Epidermal melanocyte (primary cell): ENCODE results near the gene SMARCA2.
A peak's percentile ranks its signal among the peaks of the same experiment; 100 is the strongest.

ENCODE experiments used
- DNase-seq: peaks from one replicate; pipeline ENCODE4 v3.0.0; 2011; ENCODE audit warnings: low spot score; ENCODE audit not compliant: insufficient read length

SMARCA2 gene

DNA sequence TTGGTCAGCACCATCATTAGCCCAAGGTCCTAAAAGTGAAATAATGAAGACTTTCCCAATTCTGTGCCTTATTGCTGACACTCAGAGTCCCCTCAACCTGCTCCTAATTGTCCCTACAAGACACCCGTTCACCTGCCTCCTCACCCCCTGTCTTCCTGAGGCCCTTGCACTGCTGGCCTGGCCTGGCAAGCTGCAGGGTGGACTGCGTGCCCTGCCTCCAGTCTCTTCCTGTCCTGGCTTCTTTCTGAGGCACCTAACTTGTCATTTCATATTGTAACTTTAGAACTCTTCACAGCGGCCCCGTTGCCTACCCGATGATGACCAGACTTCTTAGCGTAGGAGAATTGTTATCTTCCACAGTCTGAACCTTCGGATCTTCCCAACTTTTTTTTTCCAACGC lies 153.9 kb downstream of the SMARCA2 start:
- DNase-seq: no peak

DNA sequence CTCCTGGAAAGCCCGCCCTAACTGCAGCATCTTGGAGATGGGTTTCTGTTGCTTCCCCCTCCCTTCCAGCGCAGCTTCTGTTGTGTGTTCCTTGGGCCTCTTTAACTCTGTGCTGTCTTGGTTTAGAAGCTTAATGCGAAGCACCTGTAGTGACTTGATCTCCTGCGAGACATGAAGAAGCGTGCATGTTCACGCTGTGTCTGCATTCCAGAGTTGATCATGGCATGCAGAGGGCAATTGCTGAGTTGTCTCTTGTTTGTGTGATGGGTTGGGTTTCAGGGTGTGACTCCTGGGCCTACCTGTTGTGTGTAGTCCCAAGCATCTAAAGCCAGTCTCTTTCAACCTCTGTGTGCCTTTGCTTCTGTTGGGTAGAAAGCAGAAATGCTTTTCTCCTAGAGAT lies 155.6 kb downstream of the SMARCA2 start:
- no peak for DNase-seq

DNA sequence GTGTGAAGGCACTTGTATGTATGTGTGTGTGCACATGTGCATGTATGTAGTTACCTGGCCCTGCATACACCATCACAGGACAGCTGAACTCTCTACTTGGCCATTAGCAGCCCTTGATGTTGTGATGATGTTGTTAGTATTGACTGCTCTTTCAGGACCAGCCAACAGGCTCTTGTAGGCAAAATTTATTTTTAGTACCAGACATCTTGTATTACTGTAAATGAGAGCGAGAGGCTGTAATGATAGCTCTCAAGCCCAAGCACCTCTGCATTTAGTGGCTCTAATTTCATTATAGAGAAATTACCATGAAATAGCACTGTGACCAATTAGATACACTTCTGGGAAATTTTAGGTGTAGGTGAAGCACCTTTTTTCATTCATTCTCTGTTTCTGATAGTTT lies 158.0 kb downstream of the SMARCA2 start:
- DNase-seq: no peak

DNA sequence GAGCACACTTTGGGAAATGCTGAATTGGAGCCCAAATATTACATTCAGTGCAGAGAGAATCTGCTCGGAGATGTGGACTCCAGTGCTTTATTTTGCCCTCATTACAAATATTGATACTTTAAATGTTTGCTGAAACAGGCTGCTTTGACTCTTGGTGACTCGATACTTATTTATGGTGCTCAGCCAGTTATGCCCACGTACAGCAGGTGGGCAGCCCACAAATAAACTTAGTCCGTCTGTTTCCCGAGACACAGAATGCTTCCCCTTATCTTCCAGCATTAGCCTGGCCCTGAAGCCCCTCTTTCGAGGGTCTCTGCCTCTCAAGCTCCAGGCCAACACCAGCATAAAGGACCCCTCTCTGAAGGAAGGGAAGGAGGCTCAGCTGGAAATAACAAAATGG lies 158.7 kb downstream of the SMARCA2 start:
- no peak for DNase-seq

DNA sequence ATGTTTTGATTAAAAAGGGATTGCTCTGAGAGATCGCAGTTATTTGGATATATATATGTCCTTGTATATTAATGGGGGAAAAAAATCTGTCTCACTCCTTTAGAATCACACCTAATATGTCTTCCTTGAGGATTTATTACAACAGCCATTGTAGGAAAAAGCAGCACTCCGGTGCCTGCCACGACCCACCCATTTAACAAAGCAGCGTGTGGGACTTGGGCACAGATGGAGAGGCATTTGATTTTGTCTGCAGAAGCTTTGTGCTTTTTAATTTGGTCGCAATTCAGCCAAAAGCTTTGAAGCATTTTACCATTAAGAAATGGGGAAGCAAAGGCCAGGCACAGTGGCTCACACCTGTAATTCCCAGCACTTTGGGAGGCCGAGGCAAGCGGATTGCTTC lies 159.2 kb downstream of the SMARCA2 start:
- no peak for DNase-seq

DNA sequence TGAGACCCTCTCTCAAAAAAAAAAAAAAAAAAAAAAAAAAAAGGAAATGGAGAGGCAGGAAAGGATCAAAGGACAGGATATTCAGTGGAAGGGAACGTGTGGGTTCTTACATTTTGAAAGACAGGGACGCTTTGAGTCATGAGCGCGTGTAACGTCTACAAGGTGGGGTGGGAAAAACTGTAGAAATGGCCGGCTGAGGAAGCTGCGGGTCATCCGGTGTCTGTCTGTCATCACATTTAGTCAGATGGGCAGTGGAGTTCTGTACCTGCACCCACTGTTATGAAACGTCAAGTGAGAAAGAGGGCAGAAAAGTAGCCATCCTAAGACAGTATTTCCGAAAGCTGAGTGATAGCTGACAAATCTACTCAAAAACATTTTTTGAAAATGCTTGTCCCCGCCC lies 159.8 kb downstream of the SMARCA2 start:
- no peak for DNase-seq

DNA sequence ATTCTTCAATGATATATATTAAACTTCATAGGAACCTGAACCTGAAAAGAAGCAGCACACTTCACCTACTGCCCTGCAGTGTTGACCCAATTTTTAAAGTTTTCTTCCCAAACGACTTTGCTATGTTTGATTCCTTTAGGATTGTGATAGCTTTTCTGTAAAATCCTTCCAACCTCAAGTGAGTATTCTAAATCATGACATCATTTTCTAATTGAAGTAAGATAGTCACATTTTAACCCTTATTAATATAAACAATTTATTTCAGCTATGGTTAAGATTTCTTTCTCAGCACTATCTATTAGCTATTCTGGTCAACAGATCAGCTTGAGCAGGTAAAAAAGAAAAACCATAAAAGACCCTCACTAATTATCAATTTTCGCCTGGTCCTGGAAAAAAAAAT lies 162.0 kb downstream of the SMARCA2 start:
- DNase-seq: no peak

DNA sequence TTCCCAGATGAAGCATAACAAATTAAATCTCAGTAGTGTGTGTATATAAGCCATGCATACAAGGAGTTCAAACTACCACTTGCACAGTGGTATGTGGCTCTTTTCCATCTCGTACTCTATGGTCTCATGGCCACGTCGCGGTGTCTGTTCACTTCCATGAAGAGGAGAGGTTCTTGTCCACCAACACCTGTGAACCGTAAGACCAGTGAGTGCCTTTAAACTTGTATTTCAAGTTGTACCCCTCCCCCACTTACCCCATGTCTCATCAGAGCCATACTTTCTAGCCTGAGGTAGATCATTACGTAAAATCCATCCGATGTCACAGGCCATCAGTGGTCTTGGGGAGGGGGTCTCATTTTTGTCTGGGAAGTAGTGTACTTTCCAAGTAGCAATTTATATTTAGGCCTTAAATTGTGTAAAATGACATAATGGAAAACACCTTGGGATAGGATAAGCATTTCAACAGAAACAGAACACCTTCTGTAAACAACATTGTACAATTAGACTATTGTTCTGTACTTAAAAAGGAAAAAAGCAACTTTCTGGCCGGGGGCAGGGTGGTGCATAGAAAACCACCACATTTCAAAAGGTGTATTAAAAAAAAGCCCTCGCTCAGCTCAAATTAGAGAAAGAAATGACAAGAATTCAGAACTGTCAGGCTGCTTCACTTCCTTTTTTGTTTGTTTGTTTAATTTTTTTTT lies 163.0 kb downstream of the SMARCA2 start:
- no peak for DNase-seq

DNA sequence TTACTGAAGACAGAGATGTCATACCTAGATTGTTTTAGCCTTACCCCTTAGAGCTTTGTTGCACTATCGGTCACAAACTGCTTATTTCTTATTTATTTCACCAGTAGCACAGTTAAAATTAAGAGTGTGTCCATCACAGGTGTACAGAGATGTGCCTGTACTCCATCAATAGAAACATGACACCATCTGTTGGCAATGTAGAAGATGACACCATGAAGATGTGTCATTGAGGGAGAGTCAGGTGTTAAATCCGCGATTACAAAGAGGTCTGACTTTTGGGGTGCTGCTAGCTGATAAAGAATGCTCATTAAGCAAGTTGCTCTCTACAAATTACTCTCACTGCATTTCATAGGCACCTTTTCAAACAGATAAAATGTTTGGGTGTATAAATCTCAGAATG lies 164.4 kb downstream of the SMARCA2 start:
- DNase-seq: no peak

DNA sequence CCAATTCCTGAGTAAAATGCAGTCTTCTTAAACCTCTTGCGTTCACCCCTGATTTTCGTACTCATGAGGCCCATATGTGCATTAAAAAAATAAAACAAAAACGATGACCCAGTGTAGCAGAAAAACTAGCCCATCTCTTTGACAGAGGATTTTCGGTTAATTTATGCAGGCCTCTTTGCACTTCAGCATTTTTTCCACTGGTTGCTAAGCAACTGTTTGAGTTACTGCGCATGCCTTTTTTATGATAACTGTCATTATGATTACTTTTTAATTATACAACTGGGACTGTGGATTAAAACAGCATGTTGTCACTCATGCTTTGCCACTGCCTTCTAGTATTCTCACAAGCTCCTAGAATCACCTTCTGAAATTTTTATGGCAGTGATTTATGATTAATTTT lies 165.0 kb downstream of the SMARCA2 start:
- DNase-seq: no peak

DNA sequence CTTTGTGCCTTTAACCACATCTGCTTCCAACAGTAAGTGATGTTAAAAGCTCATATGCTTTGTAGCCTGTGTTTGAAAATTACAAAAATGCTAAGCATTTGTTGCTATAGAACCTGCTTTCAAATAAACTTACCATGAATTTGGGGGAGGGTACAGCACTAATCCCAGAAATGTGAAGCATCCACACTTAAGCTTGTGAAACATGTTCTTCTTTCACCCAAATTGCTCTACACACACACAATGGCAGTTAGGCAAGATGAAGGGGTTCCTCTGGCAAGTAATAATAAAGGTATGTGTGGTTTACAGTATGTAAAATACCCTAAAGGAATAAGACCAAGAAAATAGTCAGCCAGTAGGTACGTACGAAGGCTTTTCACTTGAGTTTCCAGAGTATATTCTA lies 165.6 kb downstream of the SMARCA2 start:
- DNase-seq: no peak

DNA sequence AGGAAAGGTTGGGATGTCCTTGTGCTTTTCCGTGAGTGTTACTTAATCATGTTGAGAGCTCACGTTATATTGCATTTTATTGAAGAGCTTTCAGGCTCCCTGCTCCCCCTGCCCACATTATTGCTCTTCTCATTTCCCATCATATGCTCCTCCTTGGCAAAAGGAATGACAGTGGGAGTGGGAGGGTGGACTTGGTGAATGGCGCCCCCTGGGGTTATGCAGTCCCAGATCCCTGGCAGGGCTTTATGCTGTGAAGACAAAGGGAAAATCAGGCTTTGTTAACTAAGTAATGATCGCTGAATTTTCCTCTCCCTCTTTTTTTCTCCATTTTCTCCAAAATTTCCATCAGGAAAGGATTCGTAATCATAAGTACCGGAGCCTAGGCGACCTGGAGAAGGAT lies 166.6 kb downstream of the SMARCA2 start:
- DNase-seq: no peak

DNA sequence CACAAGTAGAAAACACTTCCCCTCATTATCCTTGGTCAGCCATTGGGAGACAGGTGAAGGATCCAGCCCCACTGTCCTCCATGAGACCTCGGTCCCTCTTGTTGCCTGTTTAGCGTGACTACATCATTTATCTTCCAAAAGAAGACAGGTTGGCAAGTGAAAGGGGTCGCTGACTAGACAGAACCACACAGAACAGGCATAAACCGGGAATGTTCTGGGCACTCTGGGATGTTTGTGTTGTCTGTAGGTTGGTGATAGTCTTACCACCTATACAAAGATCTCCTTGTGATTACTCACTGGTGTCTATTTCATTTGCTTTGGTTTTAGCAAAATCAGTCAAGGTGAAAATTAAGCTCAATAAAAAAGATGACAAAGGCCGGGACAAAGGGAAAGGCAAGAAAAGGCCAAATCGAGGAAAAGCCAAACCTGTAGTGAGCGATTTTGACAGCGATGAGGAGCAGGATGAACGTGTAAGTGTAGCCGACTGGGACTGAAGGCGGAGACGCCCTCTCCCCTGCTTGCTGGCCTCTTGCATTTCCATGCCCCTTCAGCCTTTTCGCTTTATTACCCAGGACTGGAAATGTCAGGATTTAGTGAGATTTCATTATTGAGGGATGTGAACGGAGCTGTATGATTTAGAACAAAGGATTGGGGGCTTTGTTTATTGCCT lies 175.9 kb downstream of the SMARCA2 start:
- no peak for DNase-seq

DNA sequence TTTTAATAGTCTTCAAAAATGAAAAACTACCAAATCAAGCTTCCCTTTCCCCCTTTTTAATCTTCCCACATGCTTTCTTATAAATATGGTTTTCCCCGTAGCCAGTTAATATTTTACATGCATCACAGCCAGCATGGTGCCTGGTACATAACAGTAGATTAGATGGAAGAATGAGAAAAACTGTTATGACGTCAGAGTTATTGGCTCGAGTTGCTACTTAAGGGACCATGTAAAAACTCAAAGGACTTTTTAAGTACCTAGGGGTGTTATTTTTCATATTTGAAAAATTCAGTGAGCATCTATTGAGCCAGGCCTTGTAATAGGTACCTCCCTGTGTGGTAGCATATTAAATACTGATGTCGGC lies 176.4 kb downstream of the SMARCA2 start:
- no peak for DNase-seq

DNA sequence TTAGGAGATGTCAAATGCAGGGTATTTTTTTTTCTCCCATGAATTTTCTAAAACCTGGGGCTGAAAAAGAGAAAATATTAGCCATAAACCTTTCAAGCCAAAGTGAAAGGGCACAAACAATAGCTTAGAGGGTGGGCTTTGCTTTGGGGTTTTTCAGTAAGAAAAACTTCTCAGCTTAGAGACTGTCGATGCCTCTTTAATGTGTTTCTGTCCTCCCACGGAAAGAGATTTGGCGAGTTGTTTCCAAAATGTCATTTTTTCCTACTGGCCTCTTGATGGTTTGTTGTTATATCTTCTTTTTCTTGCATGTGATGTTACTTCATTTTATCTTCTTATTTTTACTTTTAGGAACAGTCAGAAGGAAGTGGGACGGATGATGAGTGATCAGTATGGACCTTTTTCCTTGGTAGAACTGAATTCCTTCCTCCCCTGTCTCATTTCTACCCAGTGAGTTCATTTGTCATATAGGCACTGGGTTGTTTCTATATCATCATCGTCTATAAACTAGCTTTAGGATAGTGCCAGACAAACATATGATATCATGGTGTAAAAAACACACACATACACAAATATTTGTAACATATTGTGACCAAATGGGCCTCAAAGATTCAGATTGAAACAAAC lies 177.3 kb downstream of the SMARCA2 start:
- DNase-seq: no peak

DNA sequence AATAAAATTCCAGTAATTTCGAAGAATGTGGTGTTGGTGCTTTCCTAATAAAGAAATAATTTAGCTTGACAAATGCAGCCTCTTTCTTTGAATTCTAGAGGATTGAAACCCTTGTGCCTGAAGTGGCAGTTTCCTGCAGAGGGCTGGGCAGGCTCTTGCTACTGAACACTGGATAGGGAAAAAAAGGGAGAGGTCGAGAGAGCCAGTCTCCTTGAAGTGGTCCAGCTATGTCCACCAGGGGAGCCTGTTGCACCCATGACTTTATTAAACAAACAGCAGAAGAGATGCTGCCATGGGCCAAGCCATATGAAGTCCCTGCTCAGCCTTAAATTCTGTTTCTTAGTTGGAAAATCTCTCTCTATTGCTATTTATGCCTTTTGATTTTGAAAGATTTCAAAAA lies 178.4 kb downstream of the SMARCA2 start:
- peak; percentile 28 for DNase-seq

DNA sequence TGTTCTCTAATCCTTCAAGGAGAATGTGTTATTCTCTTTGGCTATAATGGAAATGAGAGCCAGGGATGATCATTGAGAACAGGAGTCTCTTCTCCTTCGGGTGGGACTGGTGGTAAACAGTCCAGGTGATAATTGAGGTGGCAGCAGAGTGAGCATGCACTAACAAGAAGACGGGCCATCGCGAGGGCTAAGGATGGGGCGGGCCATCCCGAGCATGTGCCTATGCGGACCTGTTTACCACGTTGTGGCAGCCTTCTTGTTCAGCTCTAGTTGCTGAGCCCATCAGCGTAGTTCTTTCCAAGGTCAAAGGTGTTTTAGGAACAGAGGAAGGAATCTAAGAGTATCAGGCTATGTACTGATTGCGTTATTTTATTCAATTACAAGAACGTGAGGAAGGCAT lies 180.1 kb downstream of the SMARCA2 start:
- no peak for DNase-seq

DNA sequence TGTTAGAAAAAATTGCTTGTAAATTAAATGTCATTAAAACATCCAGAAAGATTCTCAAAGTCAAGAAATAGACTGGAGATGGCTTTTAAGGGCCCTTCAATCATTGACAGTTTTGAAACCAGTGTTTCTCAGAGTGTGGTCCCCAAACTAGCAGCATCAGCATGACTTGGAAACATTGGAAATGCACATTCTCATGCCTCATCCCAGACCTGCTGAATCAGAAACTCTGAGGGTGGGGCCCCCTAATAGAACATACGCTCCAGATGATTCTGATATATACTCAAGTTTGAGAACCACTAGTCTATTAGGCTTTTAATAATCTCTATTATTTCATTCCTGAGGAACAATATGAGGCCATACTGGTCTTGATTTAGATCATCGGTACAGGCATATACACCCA lies 181.6 kb downstream of the SMARCA2 start:
- DNase-seq: no peak

DNA sequence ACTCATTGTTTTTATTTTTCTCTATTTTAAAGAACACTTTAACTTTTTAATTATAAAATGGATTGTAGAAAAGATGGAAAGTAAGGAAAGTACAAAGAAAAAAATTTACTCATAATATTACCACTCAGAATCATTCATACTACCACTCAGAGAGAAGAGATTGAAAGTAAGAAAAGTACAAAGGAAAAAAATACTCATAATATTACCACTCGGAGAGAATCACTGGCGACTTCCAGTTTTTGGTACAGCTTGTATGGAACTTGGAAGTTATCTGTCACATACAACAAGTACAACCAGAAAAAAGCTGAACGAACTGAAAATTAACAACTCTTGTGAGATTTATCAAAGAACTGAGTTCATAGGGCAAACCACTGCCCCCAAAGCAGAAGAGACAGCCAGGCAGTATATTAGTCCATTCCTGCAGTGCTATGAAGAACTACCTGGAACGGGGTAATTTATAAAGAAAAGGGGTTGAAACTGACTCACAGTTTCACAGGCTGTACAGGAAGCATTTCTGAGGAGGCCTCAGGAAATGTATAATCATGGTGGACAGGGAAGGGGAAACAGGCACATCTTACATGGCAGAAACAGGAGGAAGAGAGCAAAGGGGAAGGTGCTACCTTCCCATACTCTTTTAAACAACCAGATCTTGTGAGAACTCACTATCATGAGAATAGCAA lies 183.9 kb downstream of the SMARCA2 start:
- DNase-seq: no peak

DNA sequence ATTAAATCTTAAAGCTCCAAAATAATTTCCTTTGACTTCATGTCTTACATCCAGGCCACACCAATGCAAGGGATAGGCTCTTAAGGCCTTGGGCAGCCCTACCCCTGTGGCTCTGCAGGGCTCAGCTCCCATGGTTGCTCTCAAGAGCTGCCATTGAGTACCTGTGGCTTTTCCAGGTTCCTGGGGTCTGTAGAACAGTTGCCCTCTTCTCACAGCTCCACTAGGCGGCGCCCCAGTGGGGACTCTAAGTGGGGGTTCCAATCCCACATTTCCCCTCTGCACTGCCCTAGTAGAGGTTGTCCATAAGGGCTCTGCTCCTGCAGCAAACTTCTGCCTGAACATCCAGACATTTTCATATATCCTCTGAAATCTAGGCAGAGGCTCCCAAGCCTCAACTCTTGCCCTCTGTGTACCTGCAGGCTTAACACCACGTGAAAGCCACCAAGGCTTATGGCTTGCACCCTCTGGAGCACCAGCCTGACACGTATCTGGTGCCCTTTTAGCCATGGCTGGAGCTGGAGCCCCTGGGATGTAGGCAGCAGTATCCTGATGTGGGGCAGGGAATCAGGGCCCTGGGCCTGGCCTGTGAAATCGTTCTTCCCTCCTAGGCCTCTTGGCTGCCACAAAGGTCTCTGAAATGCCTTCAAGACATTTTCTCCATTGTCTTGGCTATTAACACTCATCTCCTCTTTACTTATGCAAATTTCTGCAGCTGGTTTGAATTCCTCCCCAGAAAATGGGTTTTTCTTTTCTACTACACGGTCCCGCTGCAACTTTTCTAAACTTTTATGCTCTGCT lies 185.1 kb downstream of the SMARCA2 start:
- no peak for DNase-seq

DNA sequence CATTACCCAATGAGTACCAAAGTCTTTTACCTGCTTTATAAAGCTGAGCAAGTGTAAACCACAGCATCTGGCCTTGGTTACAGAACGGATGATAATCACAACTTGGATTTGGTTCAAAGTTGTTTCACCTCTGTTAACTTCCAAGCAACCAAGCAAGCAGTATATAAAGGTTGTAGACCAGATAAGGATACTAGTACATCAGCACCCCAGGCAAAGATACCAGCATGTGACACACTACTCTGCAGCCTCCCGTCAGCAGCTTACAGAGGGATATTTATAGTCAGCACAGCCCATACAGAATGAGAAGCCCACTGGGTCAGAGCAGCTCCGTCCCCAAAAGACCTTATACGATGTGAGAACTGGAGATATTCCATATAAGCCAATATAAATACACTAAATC lies 193.3 kb downstream of the SMARCA2 start:
- DNase-seq: no peak

DNA sequence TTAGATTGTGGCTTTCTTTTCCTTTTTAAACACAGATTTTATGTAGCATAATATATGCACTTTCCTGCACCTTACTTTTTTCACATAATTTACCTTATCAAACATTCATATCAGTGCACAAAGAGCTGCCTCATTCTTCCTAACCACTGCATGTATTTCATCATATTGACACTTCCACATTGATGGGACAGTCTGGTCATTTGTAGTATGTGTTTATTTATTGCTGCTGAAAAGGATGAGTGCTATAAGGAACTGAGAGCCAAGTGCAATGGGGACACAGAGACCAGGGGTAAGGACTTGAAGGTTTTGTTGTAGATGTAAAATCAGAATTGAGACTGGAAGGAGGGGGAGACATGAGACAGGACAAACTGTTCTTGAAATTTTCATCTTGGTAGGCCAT lies 193.8 kb downstream of the SMARCA2 start:
- no peak for DNase-seq
